Large intestine (tissue), 3 donors: Measurements from ENCODE around the gene PSMB5. TPM values are rescaled to one million over a fixed set of nuclear protein-coding genes. Genes with fewer than 3 reads are reported as not detected.

ENCODE experiments used
- DNase-seq, 2 donors: peaks; one replicate each; pipeline versions ENCODE4 v3.0.0 to v3.0.0-alpha.2; 2013
- H3K27ac ChIP-seq: one replicate; pipeline ENCODE4 v1.5.1; 2013; ENCODE audit warnings: low read length
- H3K27me3 ChIP-seq: 2 replicates; pipeline ENCODE4 v1.6.1; 2013; ENCODE audit warnings: low read length; ENCODE audit not compliant: control insufficient read depth, insufficient read depth
- H3K36me3 ChIP-seq: 2 replicates; pipeline ENCODE4 v1.6.1; 2013; ENCODE audit warnings: low read length; ENCODE audit not compliant: control insufficient read depth, insufficient read depth
- H3K4me1 ChIP-seq: one replicate; pipeline ENCODE4 v1.6.1; 2013; ENCODE audit warnings: low read length; ENCODE audit not compliant: control insufficient read depth, insufficient read depth
- H3K4me3 ChIP-seq: one replicate; pipeline ENCODE4 v1.5.1; 2013; ENCODE audit warnings: low read length
- H3K9me3 ChIP-seq: one replicate; pipeline ENCODE4 v1.6.1; 2013; ENCODE audit warnings: mild to moderate bottlenecking, low read depth, low read length, moderate library complexity; ENCODE audit not compliant: control insufficient read depth
- WGBS: methylation state at CpG from one replicate; pipeline ENCODE4 v1.1.5; 2013; ENCODE audit warnings: low lambda C conversion rate; ENCODE audit not compliant: insufficient coverage; 5-methylcytosine and 5-hydroxymethylcytosine counted together
- polyA plus RNA-seq: library from polyadenylated mRNA; unstranded; fragments of 120-200 nt; gene quantifications from one replicate; pipeline ENCODE4 v1.2.1, GENCODE V29; 2013

The PSMB5 gene
- polyA plus RNA-seq, 1 donor = 112 TPM

DNA sequence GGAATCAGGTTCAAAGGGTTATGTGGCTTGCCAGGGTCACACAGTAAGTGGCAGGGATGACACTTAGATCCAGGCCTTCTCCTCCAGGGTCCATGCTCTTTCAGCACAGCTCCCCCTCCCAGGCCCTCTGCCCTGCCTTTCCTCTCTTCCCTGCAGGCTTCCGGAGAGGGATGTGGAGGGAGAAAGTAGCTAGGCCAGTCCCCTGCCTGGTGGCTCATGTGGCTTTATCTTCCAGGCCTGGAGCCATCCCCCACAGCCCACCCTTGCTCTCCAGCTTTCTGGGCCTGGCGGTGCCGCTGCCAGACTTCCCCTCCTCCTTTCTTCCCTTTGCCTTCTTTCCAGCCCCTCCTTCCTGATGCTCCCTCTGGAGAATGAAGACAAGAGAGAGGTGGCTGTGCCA is 9.1 kb upstream of the PSMB5 start:
- no CpG with 5 or more reads among the region's 3 CpGs for WGBS
- no peak overlapping the region for H3K27ac ChIP-seq
- DNase-seq = no peak
- H3K4me1 ChIP-seq = no peaks in the 10 kb centered on the region
- H3K36me3 ChIP-seq = no peaks in the 10 kb centered on the region
- no peaks in the 10 kb centered on the region for H3K27me3 ChIP-seq
- H3K9me3 ChIP-seq = peaks cover 3% of the 10 kb centered on the region
- H3K4me3 ChIP-seq = no peak overlapping the region

DNA sequence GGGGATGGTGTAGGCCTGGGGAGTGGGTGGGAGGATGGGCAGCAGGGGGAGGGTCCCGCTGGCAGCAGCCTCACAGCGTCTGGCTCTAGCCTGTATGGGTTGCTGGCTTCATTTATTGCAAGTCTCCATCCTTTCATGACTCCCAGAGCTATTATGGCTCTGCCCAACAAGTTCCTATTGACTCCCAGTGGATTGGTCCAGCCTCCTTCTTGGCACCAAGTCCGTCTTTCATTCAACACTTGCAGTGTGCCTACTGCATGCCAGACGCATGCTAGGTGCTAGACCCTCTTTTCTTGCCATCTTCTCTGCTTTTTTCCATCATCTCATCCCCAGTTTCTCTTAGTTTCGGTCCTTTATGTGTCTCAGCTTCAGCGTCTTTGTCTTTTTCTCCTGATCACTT is 8.4 kb upstream of the PSMB5 start:
- H3K9me3 ChIP-seq = peaks cover under 1% of the 10 kb centered on the region
- H3K4me3 ChIP-seq = no peak overlapping the region
- H3K27me3 ChIP-seq = no peaks in the 10 kb centered on the region
- H3K27ac ChIP-seq = no peak overlapping the region
- no peaks in the 10 kb centered on the region for H3K36me3 ChIP-seq
- H3K4me1 ChIP-seq = no peaks in the 10 kb centered on the region
- no CpG with 5 or more reads among the region's 6 CpGs for WGBS
- DNase-seq = no peak

- H3K4me3 ChIP-seq = no peak within 1 kb of the TSS
- H3K36me3 ChIP-seq = no peaks in the 10 kb centered on the region
- H3K4me1 ChIP-seq = no peaks in the 10 kb centered on the region
- no CpG with 5 or more reads among the region's 36 CpGs for WGBS
- H3K9me3 ChIP-seq = no peaks in the 10 kb centered on the region
- no peak for DNase-seq
- H3K27me3 ChIP-seq = no peaks in the 10 kb centered on the region
- no peak within 1 kb of the TSS for H3K27ac ChIP-seq
Observed at GRCh38 chr14:23042162-23042965, 7.7 kb upstream of the PSMB5 start, which contains the start of gene PSMB11. TSS of gene PSMB11 (plus strand) at chr14:23042212. CDS start at chr14:23042226, 14 bp downstream.

- WGBS = no CpG with 5 or more reads among the region's 8 CpGs
- no peak for DNase-seq
- Histone ChIP-seq H3K9me3 (no peaks in the 10 kb centered on the region), H3K27ac (no peak overlapping the region), H3K36me3 (no peaks in the 10 kb centered on the region), H3K27me3 (no peaks in the 10 kb centered on the region), H3K4me1 (no peaks in the 10 kb centered on the region), H3K4me3 (no peak overlapping the region)
Observed at GRCh38 chr14:23041729-23042128, 7.0 kb upstream of the PSMB5 start.

GRCh38 chr14:23040100-23040499 is 5.4 kb upstream of the PSMB5 start:
- DNase-seq = no peak
- H3K9me3 ChIP-seq = no peaks in the 10 kb centered on the region
- H3K27ac ChIP-seq = no peak overlapping the region
- whole genome bisulfite sequencing = no CpG with 5 or more reads among the region's 4 CpGs
- no peaks in the 10 kb centered on the region for H3K27me3 ChIP-seq
- no peak overlapping the region for H3K4me3 ChIP-seq
- no peaks in the 10 kb centered on the region for H3K36me3 ChIP-seq
- no peaks in the 10 kb centered on the region for H3K4me1 ChIP-seq

- 0% methylated on average over 2 of the region's 14 CpGs for WGBS
- no peaks in the 10 kb centered on the region for H3K27me3 ChIP-seq
- H3K9me3 ChIP-seq = no peaks in the 10 kb centered on the region
- peak overlapping the region; percentile 91 for H3K4me3 ChIP-seq
- DNase-seq = no peak
- H3K36me3 ChIP-seq = peaks cover 26% of the 10 kb centered on the region
- peak overlapping the region; percentile 89 for H3K27ac ChIP-seq
- peaks cover 10% of the 10 kb centered on the region for H3K4me1 ChIP-seq
Observed at GRCh38 chr14:23035303-23036144, 824 bp upstream of the PSMB5 start.

DNA sequence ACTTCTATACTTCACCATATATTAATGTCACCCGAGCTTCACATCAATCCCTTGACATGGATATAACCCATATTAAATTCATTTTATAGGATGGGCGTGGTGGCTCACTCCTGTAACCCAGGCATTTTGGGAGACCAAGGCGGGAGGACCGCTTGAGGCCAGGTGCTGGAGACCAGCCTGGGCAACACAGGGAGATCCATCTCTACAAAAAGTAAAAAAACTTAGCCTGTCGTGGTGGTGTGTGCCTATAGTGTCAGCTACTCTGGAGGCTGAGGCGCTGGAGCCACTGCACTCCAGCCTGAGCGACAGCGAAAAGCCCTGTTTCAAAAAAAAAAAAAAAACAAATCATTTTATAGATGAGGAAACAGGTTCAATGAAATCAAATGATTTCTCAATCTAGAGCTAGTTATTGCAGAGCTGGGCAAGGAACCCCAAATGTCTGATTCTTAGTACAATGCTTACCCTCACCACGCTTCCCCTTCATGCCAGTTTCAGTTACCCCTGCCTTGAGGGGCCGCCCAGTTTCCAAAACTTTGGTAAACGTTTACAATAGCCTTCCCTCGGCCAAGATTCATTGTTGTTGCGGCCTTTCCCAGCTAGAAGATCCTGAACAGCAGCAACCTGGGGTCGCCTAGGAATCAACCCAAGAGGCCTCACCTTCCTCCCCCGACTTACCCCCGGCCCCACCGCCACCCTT is 751 bp downstream of the PSMB5 start:
- peaks cover 34% of the 10 kb centered on the region for H3K36me3 ChIP-seq
- DNase-seq = no peak
- peaks cover 10% of the 10 kb centered on the region for H3K4me1 ChIP-seq
- peak overlapping the region; percentile 91 for H3K4me3 ChIP-seq
- peak overlapping the region; percentile 89 for H3K27ac ChIP-seq
- H3K9me3 ChIP-seq = no peaks in the 10 kb centered on the region
- H3K27me3 ChIP-seq = no peaks in the 10 kb centered on the region
- WGBS = 90% methylated on average over 2 of the region's 17 CpGs

DNA sequence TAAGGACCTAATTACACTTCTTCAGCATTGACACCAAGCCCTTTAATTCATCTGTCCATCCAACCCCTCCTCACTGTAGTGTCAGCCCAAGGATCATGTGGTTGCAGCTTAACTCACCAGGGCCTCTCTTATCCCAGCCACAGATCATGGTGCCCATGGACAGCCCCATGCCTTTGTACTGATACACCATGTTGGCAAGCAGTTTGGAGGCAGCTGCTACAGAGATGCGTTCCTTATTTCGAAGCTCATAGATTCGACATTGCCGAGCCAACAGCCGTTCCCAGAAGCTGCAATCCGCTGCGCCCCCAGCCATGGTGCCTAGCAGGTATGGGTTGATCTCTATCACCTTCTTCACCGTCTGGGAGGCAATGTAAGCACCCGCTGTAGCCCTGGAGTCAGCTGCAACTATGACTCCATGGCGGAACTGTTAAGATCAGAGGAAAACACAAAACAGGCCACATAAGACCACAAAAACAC is 1.4 kb downstream of the PSMB5 start:
- Histone ChIP-seq H3K4me1 (peaks cover 10% of the 10 kb centered on the region), H3K9me3 (no peaks in the 10 kb centered on the region), H3K27me3 (no peaks in the 10 kb centered on the region), H3K36me3 (peaks cover 38% of the 10 kb centered on the region), H3K27ac (no peak overlapping the region), H3K4me3 (no peak overlapping the region)
- WGBS = 100% methylated on average over 1 of the region's 10 CpGs
- DNase-seq = no peak

- peaks cover 47% of the 10 kb centered on the region for H3K36me3 ChIP-seq
- H3K27ac ChIP-seq = no peak overlapping the region
- no peaks in the 10 kb centered on the region for H3K9me3 ChIP-seq
- no peaks in the 10 kb centered on the region for H3K27me3 ChIP-seq
- DNase-seq = no peak
- no peak overlapping the region for H3K4me3 ChIP-seq
- 96% methylated on average over 3 of the region's 4 CpGs for WGBS
- peaks cover 10% of the 10 kb centered on the region for H3K4me1 ChIP-seq
Observed at GRCh38 chr14:23030936-23031335, 3.8 kb downstream of the PSMB5 start.

GRCh38 chr14:23028799-23029198 is 5.9 kb downstream of the PSMB5 start:
- H3K9me3 ChIP-seq = no peaks in the 10 kb centered on the region

More at GRCh38 chr14:23028799-23029198, 5.9 kb downstream of the PSMB5 start:
- Histone ChIP-seq H3K27me3 (no peaks in the 10 kb centered on the region), H3K4me1 (peaks cover 19% of the 10 kb centered on the region), H3K27ac (no peak overlapping the region), H3K36me3 (peaks cover 50% of the 10 kb centered on the region), H3K4me3 (no peak overlapping the region)
- no peak for DNase-seq
- 80% methylated on average over 1 of the region's 2 CpGs for WGBS
